GM21526 (cell line): ENCODE measurements around the gene TUFM.
"Not testable (repeated sequence)": the region's sequence is repeated elsewhere in the genome, so short reads cannot be mapped to it uniquely, and the experiment has no call there.

Experiments used
- ATAC-seq: cut with Tn5 transposase; IDR thresholded peaks from one replicate; pipeline ENCODE4 v1.9.1; 2021; ENCODE audit warnings: moderate library complexity; ENCODE audit not compliant: unreplicated experiment, low FRiP score

TUFM gene

DNA sequence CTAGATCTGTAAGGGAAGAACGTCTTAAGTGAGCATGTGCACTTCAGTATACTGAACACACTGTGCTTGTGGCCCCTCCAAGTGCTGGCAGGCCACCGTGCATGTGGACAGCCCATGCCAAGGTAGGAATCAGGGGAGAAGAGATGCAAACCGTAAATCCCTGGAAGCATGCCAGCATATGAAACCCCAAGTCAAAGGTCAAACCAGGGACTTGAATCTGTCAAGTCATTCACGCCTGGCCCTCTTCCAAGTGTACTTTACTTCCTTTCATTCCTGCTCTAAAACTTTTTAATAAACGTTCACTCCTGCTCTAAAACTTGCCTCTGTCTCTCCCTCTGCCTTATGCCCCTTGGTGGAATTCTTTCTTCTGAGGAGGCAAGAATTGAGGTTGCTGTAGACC, 26.1 kb downstream of the TUFM start:
- ATAC-seq, result no peak

DNA sequence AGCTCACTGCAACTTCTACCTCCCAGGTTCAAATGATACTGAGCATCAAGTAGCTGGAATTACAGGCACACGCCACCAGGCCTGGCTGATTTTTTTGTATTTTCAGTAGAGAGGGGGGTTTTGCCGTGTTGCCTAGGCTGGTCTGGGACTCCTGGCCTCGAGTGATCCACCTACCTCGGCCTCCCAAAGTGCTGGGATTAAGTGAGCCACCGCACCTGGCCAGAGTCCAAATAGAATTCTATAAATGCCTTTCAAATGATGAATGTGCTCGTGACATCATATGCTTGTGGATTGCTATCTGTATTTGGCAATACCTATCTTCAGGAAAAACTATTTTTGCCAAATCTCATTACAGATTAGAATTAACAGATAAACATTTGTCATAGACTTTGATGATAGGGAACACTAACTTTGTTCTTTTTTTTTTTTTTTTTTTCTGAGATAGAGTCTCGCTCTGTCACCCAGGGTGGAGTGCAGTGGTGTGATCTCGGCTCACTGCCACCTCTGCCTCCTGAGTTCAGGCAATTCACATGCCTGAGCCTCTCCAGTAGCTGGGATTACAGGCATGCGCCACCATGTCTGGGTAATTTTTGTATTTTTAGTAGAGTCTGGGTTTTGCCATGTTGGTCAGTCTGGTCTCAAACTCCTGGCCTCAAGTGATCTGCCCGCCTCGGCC, 38.6 kb downstream of the TUFM start:
- not testable (repeated sequence) for ATAC-seq

DNA sequence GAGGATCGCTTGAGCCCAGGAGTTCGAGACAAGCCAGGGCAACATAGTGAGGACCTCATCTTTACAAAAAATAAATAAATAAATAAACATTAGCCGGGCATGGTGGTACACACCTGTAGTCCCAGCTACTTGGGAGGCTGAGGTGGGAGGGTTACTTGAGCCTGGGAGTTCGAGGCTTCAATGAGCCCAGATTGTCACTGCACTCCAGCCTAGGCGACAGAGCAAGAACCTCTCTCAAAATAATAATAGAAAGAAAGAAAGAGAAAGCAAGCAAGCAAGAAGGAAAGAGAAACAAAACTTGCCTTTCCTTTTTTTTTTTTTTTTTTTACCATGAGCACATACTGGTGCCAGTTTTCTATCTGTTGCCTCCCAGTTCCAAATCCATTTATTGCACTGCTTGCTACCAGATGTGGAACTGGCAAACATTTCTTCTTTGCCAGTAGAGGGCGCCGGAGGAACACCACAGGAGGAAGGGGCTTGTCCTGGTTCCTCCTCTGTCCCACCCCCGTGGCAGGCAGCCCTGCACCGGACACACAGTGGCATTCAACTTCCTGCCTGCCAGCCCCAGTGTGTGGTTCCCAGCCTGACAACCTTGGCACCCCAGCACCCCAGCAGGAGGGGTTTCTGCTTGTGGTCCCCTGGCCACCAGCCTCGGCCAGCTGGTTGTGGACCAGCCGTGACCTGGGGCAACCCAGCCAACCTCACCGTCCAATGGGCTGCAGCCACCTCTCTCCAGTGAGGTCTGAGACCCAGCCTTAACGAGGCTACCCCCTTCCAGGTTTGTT, 43.7 kb downstream of the TUFM start:
- not testable (repeated sequence) for ATAC-seq
